Lung (tissue), 12 donors: Measurements from ENCODE around the gene SHISA5. TPM values are rescaled to one million over a fixed set of nuclear protein-coding genes. Genes with fewer than 3 reads are reported as not detected.

Experiments
- ATAC-seq: fragments of 200-7000 bp; cut with Tn5 transposase; one replicate; pipeline ENCODE4 v1.9.1; 2020; ENCODE audit warnings: moderate number of reproducible peaks; ENCODE audit not compliant: insufficient read depth, low FRiP score
- DNase-seq, 3 donors: peaks; one replicate each; pipeline ENCODE4 v3.0.0-alpha.2; 2013 to 2017
- H3K27ac ChIP-seq, 2 donors: one replicate each; pipeline ENCODE4 v1.5.1; 2013; ENCODE audit warnings: mild to moderate bottlenecking in 2 of 2, moderate library complexity in 2 of 2, control low read depth in 1 of 2, inconsistent platforms in 1 of 2, low read depth in 1 of 2, low read length in 1 of 2
- H3K27me3 ChIP-seq, 3 donors: one replicate each; pipeline ENCODE4 v1.5.1; 2013; ENCODE audit warnings: low read length in 2 of 3; ENCODE audit not compliant: control insufficient read depth in 3 of 3, insufficient read depth in 3 of 3
- H3K36me3 ChIP-seq, 4 donors: one replicate each; pipeline ENCODE4 v1.5.1; 2013; ENCODE audit warnings: low read length in 4 of 4, mild to moderate bottlenecking in 1 of 4, moderate library complexity in 1 of 4; ENCODE audit not compliant: control insufficient read depth in 4 of 4, insufficient read depth in 4 of 4
- H3K4me1 ChIP-seq, 5 donors: one replicate each; pipeline ENCODE4 v1.5.1; 2013; ENCODE audit warnings: low read length in 5 of 5, mild to moderate bottlenecking in 2 of 5, moderate library complexity in 1 of 5; ENCODE audit not compliant: control insufficient read depth in 5 of 5, insufficient read depth in 5 of 5
- H3K4me3 ChIP-seq: one replicate; pipeline ENCODE4 v1.5.1; 2013; ENCODE audit warnings: mild to moderate bottlenecking, control low read depth, moderate library complexity
- H3K9ac ChIP-seq, 2 donors: one replicate each; pipeline ENCODE4 v1.5.1; 2013; ENCODE audit warnings: low read length in 2 of 2, control low read depth in 1 of 2; ENCODE audit not compliant: insufficient read depth in 1 of 2
- H3K9me3 ChIP-seq, 4 donors: one replicate each; pipeline ENCODE4 v1.5.1; 2013; ENCODE audit warnings: low read length in 3 of 4, mild to moderate bottlenecking in 1 of 4, moderate library complexity in 1 of 4; ENCODE audit not compliant: control insufficient read depth in 4 of 4, insufficient read depth in 3 of 4
- WGBS, 2 donors: extraction: QIAGEN DNeasy Blood & Tissue Kit; methylation state at CpG; one replicate each; pipeline ENCODE4 v1.1.7; 2013; 5-methylcytosine and 5-hydroxymethylcytosine counted together
- polyA plus RNA-seq, 2 donors: library from polyadenylated mRNA; stranded (reverse); fragments of 200-250 nt; gene quantifications; one replicate each; pipeline ENCODE4 v1.2.1, GENCODE V29; 2013
- total RNA-seq, 2 donors: library from RNA; depleted of rRNA in 1 of 2; stranded (reverse); fragments of >200 nt in 1 of 2; gene quantifications; one replicate each; pipeline ENCODE4 v1.2.1, GENCODE V29; 2014 to 2021
- TF ChIP-seq, protein P1 (sequence below): IDR thresholded peaks from 2 replicates; pipeline ENCODE4 v1.5.1; 2012; ENCODE audit warnings: mild to moderate bottlenecking; ENCODE audit errors: control extremely low read depth, extremely low read depth
- donor health status: control.
- donor health status: control.
- donor health status: Bipolar disorder and iron deficiency.
- donor health status: healthy.
- donor health status: DM: yes; HTN: yes; CAD: no.

Gene SHISA5
- total and polyA plus RNA-seq, 4 donors: 70.5 to 184 (median 131) TPM

DNA sequence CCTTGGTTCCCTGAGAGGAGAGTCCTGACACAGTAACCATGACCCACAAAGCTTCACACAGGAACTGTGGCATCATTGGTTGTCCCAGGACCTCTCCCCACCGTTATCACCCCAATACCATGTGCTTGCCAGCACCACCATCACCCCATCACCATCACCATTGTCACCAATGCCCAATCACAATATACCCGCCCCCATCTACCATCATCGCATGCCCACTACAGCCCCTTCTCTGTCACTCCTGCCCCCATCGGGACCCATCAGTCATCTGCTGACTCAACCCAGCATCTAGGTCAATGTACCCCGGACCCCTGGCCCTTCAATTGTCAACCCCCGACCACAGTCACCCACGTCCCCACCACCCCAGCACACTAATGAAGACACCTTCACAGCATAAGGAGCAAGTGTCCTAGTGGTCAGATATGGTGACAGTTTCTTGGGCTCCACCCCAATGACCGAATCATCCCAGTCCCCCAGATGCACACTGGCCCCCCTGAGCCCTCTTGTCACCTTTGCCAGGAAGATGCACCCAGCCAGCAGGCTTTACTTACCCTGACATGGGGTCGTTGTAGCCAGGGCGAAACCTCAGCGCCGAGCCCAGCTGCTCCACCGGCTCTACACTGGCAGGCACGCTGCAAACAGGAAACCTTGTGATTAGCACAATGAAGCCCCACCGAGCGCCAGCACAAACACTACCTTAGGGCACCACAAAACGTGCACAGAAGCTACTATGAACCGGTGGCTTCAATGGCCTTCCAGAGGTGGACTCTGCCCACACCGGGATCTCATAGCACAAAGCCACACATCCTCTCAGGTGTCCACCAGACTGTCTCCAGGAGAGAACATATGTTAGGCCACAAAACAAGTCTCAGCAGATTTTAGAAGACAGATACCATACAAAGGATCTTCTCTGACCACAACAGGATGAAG lies 25.1 kb downstream of the SHISA5 start:
- Histone ChIP-seq H3K4me1 (peaks cover 0 to 4% (median 0%) of the 10 kb centered on the region in 5 donors), H3K9ac (no peak overlapping the region), H3K4me3 (no peak overlapping the region), H3K36me3 (peaks cover 0 to 12% (median 0%) of the 10 kb centered on the region in 4 donors), H3K27ac (peak overlapping the region in 1 of 2 donors; percentile 7), H3K9me3 (no peaks in the 10 kb centered on the region), H3K27me3 (no peaks in the 10 kb centered on the region)
- WGBS, 2 donors: 50 to 65% methylated on average over 19 of the region's 19 CpGs
- TF ChIP-seq, protein P1, sequence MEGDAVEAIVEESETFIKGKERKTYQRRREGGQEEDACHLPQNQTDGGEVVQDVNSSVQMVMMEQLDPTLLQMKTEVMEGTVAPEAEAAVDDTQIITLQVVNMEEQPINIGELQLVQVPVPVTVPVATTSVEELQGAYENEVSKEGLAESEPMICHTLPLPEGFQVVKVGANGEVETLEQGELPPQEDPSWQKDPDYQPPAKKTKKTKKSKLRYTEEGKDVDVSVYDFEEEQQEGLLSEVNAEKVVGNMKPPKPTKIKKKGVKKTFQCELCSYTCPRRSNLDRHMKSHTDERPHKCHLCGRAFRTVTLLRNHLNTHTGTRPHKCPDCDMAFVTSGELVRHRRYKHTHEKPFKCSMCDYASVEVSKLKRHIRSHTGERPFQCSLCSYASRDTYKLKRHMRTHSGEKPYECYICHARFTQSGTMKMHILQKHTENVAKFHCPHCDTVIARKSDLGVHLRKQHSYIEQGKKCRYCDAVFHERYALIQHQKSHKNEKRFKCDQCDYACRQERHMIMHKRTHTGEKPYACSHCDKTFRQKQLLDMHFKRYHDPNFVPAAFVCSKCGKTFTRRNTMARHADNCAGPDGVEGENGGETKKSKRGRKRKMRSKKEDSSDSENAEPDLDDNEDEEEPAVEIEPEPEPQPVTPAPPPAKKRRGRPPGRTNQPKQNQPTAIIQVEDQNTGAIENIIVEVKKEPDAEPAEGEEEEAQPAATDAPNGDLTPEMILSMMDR: no peak
- DNase-seq: no peak
- no peak for ATAC-seq

DNA sequence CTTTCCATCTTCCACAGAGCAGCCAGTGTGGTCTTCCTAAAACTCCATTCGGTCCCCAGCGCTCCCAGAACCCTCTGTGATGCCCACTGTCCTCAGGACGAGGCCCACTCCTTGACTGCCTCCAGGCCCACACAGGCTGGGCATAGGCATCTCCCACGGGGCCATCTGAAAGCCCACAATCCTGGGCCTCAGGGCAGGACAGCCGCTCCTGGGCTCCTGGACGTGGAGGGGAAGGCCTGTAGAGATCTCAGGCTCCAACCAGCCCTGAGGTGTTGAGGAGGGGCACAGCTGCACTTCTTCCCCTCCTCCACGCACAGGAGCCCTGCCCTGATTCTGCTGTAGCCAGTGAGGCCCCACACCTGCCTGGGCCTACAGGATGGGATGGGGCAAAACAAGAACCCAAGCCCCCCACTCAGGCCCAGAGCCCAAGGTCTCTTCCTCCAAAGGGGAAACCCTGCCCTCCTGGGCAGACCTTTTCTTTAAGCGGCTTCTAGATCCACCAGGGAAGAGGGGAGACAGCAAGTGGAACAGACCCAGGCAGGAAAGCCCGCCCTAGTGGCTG lies 25.9 kb downstream of the SHISA5 start:
- DNase-seq: no peak
- H3K4me1 ChIP-seq: peaks cover 0 to 8% (median 6%) of the 10 kb centered on the region in 5 donors
- TF ChIP-seq, protein P1: no peak
- H3K4me3 ChIP-seq: no peak overlapping the region
- no peaks in the 10 kb centered on the region for H3K27me3 ChIP-seq
- ATAC-seq: no peak
- H3K9ac ChIP-seq: no peak overlapping the region
- peaks cover 0 to 12% (median 0%) of the 10 kb centered on the region in 4 donors for H3K36me3 ChIP-seq
- 87 to 90% methylated on average over 9 of the region's 9 CpGs for WGBS, 2 donors
- no peaks in the 10 kb centered on the region for H3K9me3 ChIP-seq
- peak overlapping the region in 1 of 2 donors; percentile 9 for H3K27ac ChIP-seq

DNA sequence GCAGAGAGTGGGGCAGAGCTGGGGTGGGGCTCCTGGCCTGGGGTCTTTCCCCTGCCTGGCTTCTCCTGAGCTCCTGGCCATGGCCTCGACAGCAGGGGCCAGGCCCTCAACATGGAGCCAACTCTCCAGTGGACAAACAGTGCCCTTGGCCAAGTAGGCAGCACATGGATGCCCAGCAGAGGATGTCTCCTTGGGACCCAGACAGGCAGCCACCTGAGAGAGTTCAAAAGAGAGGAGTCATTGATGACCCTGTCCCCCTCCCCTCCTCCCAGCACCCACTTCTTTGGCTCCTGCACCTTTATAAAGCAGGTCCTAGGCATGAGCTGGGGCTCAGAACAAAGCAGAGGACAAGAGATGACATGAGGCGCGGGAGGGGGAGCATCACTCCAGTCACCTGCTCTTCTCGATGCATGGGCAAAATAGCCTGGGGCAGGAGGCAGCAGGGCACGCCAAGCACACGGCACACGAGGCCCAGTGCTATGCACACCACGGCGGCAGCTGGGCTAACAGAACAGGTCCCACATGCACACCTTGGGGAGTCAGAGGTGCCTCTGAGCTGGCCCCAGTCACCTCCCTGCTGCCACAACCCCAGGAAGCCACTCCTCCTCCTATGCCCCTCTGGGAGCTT lies 27.4 kb downstream of the SHISA5 start:
- 87 to 93% methylated on average over 9 of the region's 9 CpGs for WGBS, 2 donors
- Histone ChIP-seq H3K9me3 (no peaks in the 10 kb centered on the region), H3K9ac (no peak overlapping the region), H3K4me3 (no peak overlapping the region), H3K27ac (no peak overlapping the region), H3K36me3 (peaks cover 0 to 12% (median 0%) of the 10 kb centered on the region in 4 donors), H3K4me1 (peaks cover 0 to 8% (median 6%) of the 10 kb centered on the region in 5 donors), H3K27me3 (no peaks in the 10 kb centered on the region)
- TF ChIP-seq, protein P1: no peak
- no peak for ATAC-seq
- DNase-seq: no peak
